ENCODE results near the gene FAM117B.

The FAM117B gene

GRCh38 chr2:202750763-202751427, 116.1 kb downstream of the FAM117B start:
- TF ChIP-seq POLR2AphosphoS5 (IDR thresholded peaks at IDR 0.05; ENCODE audit: low read depth, low read length) (no peak), POLR2A (IDR thresholded peaks at IDR 0.05; ENCODE audit: low read depth, low read length) (no peak), TAF1 (IDR thresholded peaks at IDR 0.05; ENCODE audit: borderline replicate concordance, low read depth, low read length) (no peak)
- no peak for DNase-seq (ENCODE audit: insufficient read length)
- FAIRE-seq = peak; percentile 81

- DNase-seq (ENCODE audit: insufficient read length) (no peak), FAIRE-seq (no peak)
- no peak for TF ChIP-seq TAF1 (IDR thresholded peaks at IDR 0.05; ENCODE audit: borderline replicate concordance, low read depth, low read length)
- no peak for TF ChIP-seq POLR2AphosphoS5 (IDR thresholded peaks at IDR 0.05; ENCODE audit: low read depth, low read length)
- no peak for TF ChIP-seq POLR2A (IDR thresholded peaks at IDR 0.05; ENCODE audit: low read depth, low read length)
Observed at GRCh38 chr2:202752071-202752470, 117.3 kb downstream of the FAM117B start.

- TF ChIP-seq POLR2A (IDR thresholded peaks at IDR 0.05; ENCODE audit: low read depth, low read length) (no peak), TAF1 (IDR thresholded peaks at IDR 0.05; ENCODE audit: borderline replicate concordance, low read depth, low read length) (no peak), POLR2AphosphoS5 (IDR thresholded peaks at IDR 0.05; ENCODE audit: low read depth, low read length) (no peak)
- no peak for DNase-seq (ENCODE audit: insufficient read length)
- FAIRE-seq = no peak
Observed at GRCh38 chr2:202754936-202755335, 120.2 kb downstream of the FAM117B start.

GRCh38 chr2:202756598-202756997, 121.8 kb downstream of the FAM117B start:
- DNase-seq (ENCODE audit: insufficient read length) (no peak), FAIRE-seq (no peak)
- no peak for TF ChIP-seq POLR2AphosphoS5 (IDR thresholded peaks at IDR 0.05; ENCODE audit: low read depth, low read length)
- no peak for TF ChIP-seq TAF1 (IDR thresholded peaks at IDR 0.05; ENCODE audit: borderline replicate concordance, low read depth, low read length)
- no peak for TF ChIP-seq POLR2A (IDR thresholded peaks at IDR 0.05; ENCODE audit: low read depth, low read length)

- FAIRE-seq (no peak), DNase-seq (ENCODE audit: insufficient read length) (no peak)
- TF ChIP-seq POLR2AphosphoS5 (IDR thresholded peaks at IDR 0.05; ENCODE audit: low read depth, low read length) = no peak
- no peak for TF ChIP-seq POLR2A (IDR thresholded peaks at IDR 0.05; ENCODE audit: low read depth, low read length)
- no peak for TF ChIP-seq TAF1 (IDR thresholded peaks at IDR 0.05; ENCODE audit: borderline replicate concordance, low read depth, low read length)
Observed at GRCh38 chr2:202757339-202757738, 122.6 kb downstream of the FAM117B start.

GRCh38 chr2:202758128-202758527, 123.4 kb downstream of the FAM117B start:
- TF ChIP-seq TAF1 (IDR thresholded peaks at IDR 0.05; ENCODE audit: borderline replicate concordance, low read depth, low read length) = no peak
- TF ChIP-seq POLR2A (IDR thresholded peaks at IDR 0.05; ENCODE audit: low read depth, low read length) = no peak
- TF ChIP-seq POLR2AphosphoS5 (IDR thresholded peaks at IDR 0.05; ENCODE audit: low read depth, low read length) = no peak
- DNase-seq (ENCODE audit: insufficient read length) = no peak
- no peak for FAIRE-seq

GRCh38 chr2:202758604-202759003, 123.8 kb downstream of the FAM117B start:
- TF ChIP-seq POLR2A (IDR thresholded peaks at IDR 0.05; ENCODE audit: low read depth, low read length) = no peak
- TF ChIP-seq TAF1 (IDR thresholded peaks at IDR 0.05; ENCODE audit: borderline replicate concordance, low read depth, low read length) = no peak
- TF ChIP-seq POLR2AphosphoS5 (IDR thresholded peaks at IDR 0.05; ENCODE audit: low read depth, low read length) = no peak
- no peak for FAIRE-seq
- DNase-seq (ENCODE audit: insufficient read length) = no peak

- no peak for TF ChIP-seq TAF1 (IDR thresholded peaks at IDR 0.05; ENCODE audit: borderline replicate concordance, low read depth, low read length)
- no peak for TF ChIP-seq POLR2AphosphoS5 (IDR thresholded peaks at IDR 0.05; ENCODE audit: low read depth, low read length)
- no peak for TF ChIP-seq POLR2A (IDR thresholded peaks at IDR 0.05; ENCODE audit: low read depth, low read length)
Observed at GRCh38 chr2:202760848-202761247, 126.1 kb downstream of the FAM117B start.

GRCh38 chr2:202762556-202762955, 127.8 kb downstream of the FAM117B start:
- no peak for TF ChIP-seq TAF1 (IDR thresholded peaks at IDR 0.05; ENCODE audit: borderline replicate concordance, low read depth, low read length)
- FAIRE-seq (no peak), DNase-seq (ENCODE audit: insufficient read length) (no peak)

More at GRCh38 chr2:202760848-202761247, 126.1 kb downstream of the FAM117B start:
- FAIRE-seq (no peak), DNase-seq (ENCODE audit: insufficient read length) (no peak)

GRCh38 chr2:202763916-202764315, 129.1 kb downstream of the FAM117B start:
- DNase-seq (ENCODE audit: insufficient read length) (no peak), FAIRE-seq (no peak)
- TF ChIP-seq POLR2AphosphoS5 (IDR thresholded peaks at IDR 0.05; ENCODE audit: low read depth, low read length) (no peak), POLR2A (IDR thresholded peaks at IDR 0.05; ENCODE audit: low read depth, low read length) (no peak), TAF1 (IDR thresholded peaks at IDR 0.05; ENCODE audit: borderline replicate concordance, low read depth, low read length) (no peak)

- TF ChIP-seq TAF1 (IDR thresholded peaks at IDR 0.05; ENCODE audit: borderline replicate concordance, low read depth, low read length) (no peak), POLR2AphosphoS5 (IDR thresholded peaks at IDR 0.05; ENCODE audit: low read depth, low read length) (no peak), POLR2A (IDR thresholded peaks at IDR 0.05; ENCODE audit: low read depth, low read length) (no peak)
- FAIRE-seq (no peak), DNase-seq (ENCODE audit: insufficient read length) (no peak)
Observed at GRCh38 chr2:202764991-202765390, 130.2 kb downstream of the FAM117B start.

- no peak for FAIRE-seq
- no peak for DNase-seq (ENCODE audit: insufficient read length)
- TF ChIP-seq TAF1 (IDR thresholded peaks at IDR 0.05; ENCODE audit: borderline replicate concordance, low read depth, low read length) (no peak), POLR2A (IDR thresholded peaks at IDR 0.05; ENCODE audit: low read depth, low read length) (no peak), POLR2AphosphoS5 (IDR thresholded peaks at IDR 0.05; ENCODE audit: low read depth, low read length) (no peak)
Observed at GRCh38 chr2:202765436-202765835, 130.7 kb downstream of the FAM117B start.
